Inflammatory macrophage treated with lipopolysaccharide for 4 hours (primary cell): ENCODE measurements around the gene MCAT.

ENCODE experiments used
- DNase-seq: peaks from one replicate; pipeline ENCODE4 v3.0.0-alpha.2; 2020

The MCAT gene

DNA sequence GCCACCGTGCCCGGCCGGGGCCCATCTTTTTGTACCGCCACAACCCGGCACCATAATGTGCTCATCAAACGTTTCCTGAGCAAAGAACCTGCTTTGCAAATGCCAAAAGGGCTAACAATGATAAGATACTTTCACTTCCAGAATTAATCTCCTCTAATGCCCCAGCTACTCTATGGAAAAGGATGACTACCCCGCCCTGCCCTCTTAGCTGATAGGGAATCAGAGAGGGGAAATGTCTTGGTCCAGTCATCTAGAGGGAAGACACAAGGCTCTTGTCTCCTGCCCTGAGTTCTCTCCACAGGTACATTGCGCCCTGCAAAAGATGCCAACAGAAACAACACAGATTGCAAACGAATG lies 54.6 kb downstream of the MCAT start:
- DNase-seq, result peak; percentile 64

DNA sequence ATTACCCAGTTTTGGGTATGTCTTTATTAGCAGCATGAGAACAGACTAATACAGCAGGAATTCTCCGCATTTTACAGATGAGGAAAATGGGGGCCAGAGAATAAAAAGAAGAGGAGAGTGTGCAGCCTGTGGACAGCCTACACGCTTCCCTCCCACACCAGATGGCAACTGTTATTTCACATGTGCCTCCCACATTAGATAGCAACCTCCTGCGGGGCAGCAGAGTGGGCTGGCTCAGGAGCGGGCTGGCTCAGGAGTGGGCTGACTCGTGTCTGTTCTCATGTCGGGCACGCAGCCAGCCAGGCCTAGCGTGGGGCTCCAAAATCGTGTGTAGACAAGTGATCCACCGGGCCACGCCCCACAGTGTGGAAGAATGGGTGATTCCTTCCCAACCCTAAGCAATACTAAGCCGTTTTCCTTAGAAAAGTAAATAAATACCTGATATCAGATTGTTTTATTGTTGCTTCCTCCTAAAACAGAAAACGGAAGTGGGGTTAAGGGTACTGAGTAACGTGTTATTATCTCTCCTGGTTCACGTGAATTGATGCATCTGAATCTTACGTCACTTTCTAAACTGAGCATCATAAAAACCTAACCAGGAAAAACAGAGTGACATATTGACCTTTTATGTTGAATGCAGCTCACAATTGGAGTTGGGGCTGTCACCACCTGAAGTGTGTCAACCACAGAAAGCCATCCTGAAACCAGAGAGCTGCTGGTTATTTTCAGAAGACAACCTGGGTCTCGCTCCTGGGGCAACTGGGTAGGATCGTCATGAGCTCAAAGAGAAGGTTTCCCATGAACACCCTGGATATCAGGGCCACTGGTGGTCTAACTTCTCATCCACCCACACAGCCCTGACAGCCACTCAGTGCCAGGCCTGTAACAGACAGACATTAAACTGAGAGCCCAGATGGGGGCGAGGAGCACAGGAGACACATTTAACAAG lies 57.3 kb downstream of the MCAT start:
- no peak for DNase-seq
